Dedifferentiated amniotic fluid mesenchymal stem cell (primary cell): ENCODE measurements around the gene HRH4.

Experiments used
- DNase-seq: peaks from one replicate; pipeline ENCODE4 v3.0.0-alpha.2; 2016; ENCODE audit errors: extremely low spot score

Gene HRH4

GRCh38 chr18:24506175-24506574 is 45.7 kb downstream of the HRH4 start:
- no peak for DNase-seq

GRCh38 chr18:24509435-24509834 is 49.0 kb downstream of the HRH4 start:
- no peak for DNase-seq

- DNase-seq, result no peak
Observed at GRCh38 chr18:24514439-24514838, 54.0 kb downstream of the HRH4 start.

GRCh38 chr18:24515721-24516120 is 55.3 kb downstream of the HRH4 start:
- no peak for DNase-seq

GRCh38 chr18:24516261-24516660 is 55.8 kb downstream of the HRH4 start:
- DNase-seq, result no peak

GRCh38 chr18:24517554-24517953 is 57.1 kb downstream of the HRH4 start:
- no peak for DNase-seq

GRCh38 chr18:24518596-24518995 is 58.2 kb downstream of the HRH4 start:
- DNase-seq, result no peak
